GM23338 (cell line): ENCODE measurements around the gene NUP50. TPM values are rescaled to one million over a fixed set of nuclear protein-coding genes. Genes with fewer than 3 reads are reported as not detected.

Experiments used
- ATAC-seq: fragments of 200-7000 bp; cut with Tn5 transposase; 3 replicates; pipeline ENCODE4 v1.9.1; 2020
- DNase-seq: peaks from one replicate; pipeline ENCODE4 v3.0.0-alpha.2; 2015; ENCODE audit warnings: low spot score
- H2AFZ ChIP-seq: fragments of 200-600 bp; sonication (generic); 2 replicates; pipeline ENCODE4 v1.8.0; 2016; ENCODE audit warnings: antibody characterized with exemption, mild to moderate bottlenecking, moderate library complexity
- H3F3A ChIP-seq: fragments of 200-600 bp; sonication (generic); replicated peaks from 2 replicates; pipeline ENCODE4 v1.8.0; 2017; ENCODE audit warnings: antibody characterized with exemption, mixed run types, low read depth
- H3K27ac ChIP-seq: fragments of 200-600 bp; sonication (generic); 2 replicates; pipeline ENCODE4 v1.6.1; 2016; ENCODE audit warnings: low read depth
- H3K27me3 ChIP-seq: fragments of 200-600 bp; sonication (generic); 2 replicates; pipeline ENCODE4 v1.8.0; 2016; ENCODE audit warnings: mild to moderate bottlenecking, mixed run types, moderate library complexity; ENCODE audit not compliant: insufficient read depth
- H3K36me3 ChIP-seq: fragments of 200-600 bp; sonication (generic); 2 replicates; pipeline ENCODE4 v1.8.0; 2016; ENCODE audit warnings: mild to moderate bottlenecking; ENCODE audit not compliant: insufficient read depth
- H3K4me1 ChIP-seq: fragments of 200-600 bp; sonication (generic); 2 replicates; pipeline ENCODE4 v1.8.0; 2016; ENCODE audit warnings: mild to moderate bottlenecking, moderate library complexity; ENCODE audit not compliant: insufficient read depth
- H3K4me2 ChIP-seq: fragments of 200-600 bp; sonication (generic); 2 replicates; pipeline ENCODE4 v1.7.1; 2017; ENCODE audit warnings: mixed run types
- H3K4me3 ChIP-seq: fragments of 200-600 bp; sonication (generic); 2 replicates; pipeline ENCODE4 v1.6.1; 2016; ENCODE audit warnings: mixed run types
- H3K79me2 ChIP-seq: fragments of 200-600 bp; sonication (generic); replicated peaks from 2 replicates; pipeline ENCODE4 v1.8.0; 2017; ENCODE audit warnings: mild to moderate bottlenecking; ENCODE audit not compliant: insufficient read depth
- H3K9me2 ChIP-seq: fragments of 200-600 bp; sonication (generic); 2 replicates; pipeline ENCODE4 v1.8.0; 2017; ENCODE audit not compliant: insufficient read depth
- H4K20me1 ChIP-seq: fragments of 200-600 bp; sonication (generic); replicated peaks from 2 replicates; pipeline ENCODE4 v1.8.0; 2017; ENCODE audit warnings: mild to moderate bottlenecking; ENCODE audit not compliant: insufficient read depth
- H3K27ac Mint-ChIP-seq: 2 replicates; pipeline ENCODE4 v1.8.0; 2020; ENCODE audit warnings: inconsistent platforms, mild to moderate bottlenecking, moderate library complexity, mixed read lengths
- H3K27me3 Mint-ChIP-seq: 3 replicates; pipeline ENCODE4 v1.8.0; 2022; ENCODE audit warnings: low read depth, mild to moderate bottlenecking, moderate library complexity, mixed read lengths, inconsistent platforms; ENCODE audit not compliant: insufficient read depth, poor library complexity
- H3K36me3 Mint-ChIP-seq: 3 replicates; pipeline ENCODE4 v1.8.0; 2021; ENCODE audit warnings: low read depth, mild to moderate bottlenecking, inconsistent platforms, moderate library complexity, mixed read lengths
- H3K4me1 Mint-ChIP-seq: 3 replicates; pipeline ENCODE4 v1.8.0; 2020; ENCODE audit warnings: mild to moderate bottlenecking, inconsistent platforms, mixed read lengths
- H3K4me3 Mint-ChIP-seq: 3 replicates; pipeline ENCODE4 v1.8.0; 2021; ENCODE audit warnings: moderate library complexity, mild to moderate bottlenecking, inconsistent platforms, mixed read lengths
- H3K9me3 Mint-ChIP-seq: 3 replicates; pipeline ENCODE4 v1.8.0; 2020; ENCODE audit warnings: moderate library complexity, mild to moderate bottlenecking, inconsistent platforms, mixed read lengths
- CREB1 ChIP-seq: fragments of 250-450 bp; sonication (Bioruptor Pico); IDR thresholded peaks from 2 replicates; pipeline ENCODE4 v1.5.0; 2020; ENCODE audit warnings: low read depth, mild to moderate bottlenecking, moderate library complexity
- CTCF ChIP-seq, 2 experiments: fragments of 200-600 bp in 1 of 2; sonication (generic) in 1 of 2; conservative IDR thresholded peaks; 2 replicates each; pipeline versions ENCODE4 v1.5.1 to v1.6.1; 2016 to 2017; ENCODE audit warnings: antibody characterized with exemption in 2 of 2, low read depth in 2 of 2, mild to moderate bottlenecking in 2 of 2, moderate library complexity in 1 of 2
- ETS1 ChIP-seq: IDR thresholded peaks from 2 replicates; pipeline ENCODE4 v1.6.1; 2016; ENCODE audit warnings: antibody characterized with exemption
- EZH2 ChIP-seq: fragments of 200-600 bp; sonication (generic); IDR thresholded peaks from one replicate; pipeline ENCODE4 v1.8.0; 2017; ENCODE audit warnings: antibody characterized with exemption, mild to moderate bottlenecking, low read depth; ENCODE audit not compliant: unreplicated experiment
- NANOG ChIP-seq: IDR thresholded peaks from 2 replicates; pipeline ENCODE4 v1.6.1; 2016; ENCODE audit warnings: antibody characterized with exemption, borderline replicate concordance
- POLR2AphosphoS5 ChIP-seq: IDR thresholded peaks from 2 replicates; pipeline ENCODE4 v1.6.1; 2016; ENCODE audit warnings: antibody characterized with exemption, low read depth
- REST ChIP-seq: IDR thresholded peaks from one replicate; pipeline ENCODE4 v1.6.1; 2018; ENCODE audit warnings: antibody characterized with exemption; ENCODE audit not compliant: unreplicated experiment
- STAT1 ChIP-seq: IDR thresholded peaks from one replicate; pipeline ENCODE4 v1.6.1; 2016; ENCODE audit warnings: antibody characterized with exemption; ENCODE audit not compliant: unreplicated experiment
- ZNF114 ChIP-seq: fragments of 250-450 bp; sonication (Bioruptor Pico); IDR thresholded peaks from 2 replicates; pipeline ENCODE4 v1.5.0; 2020; ENCODE audit warnings: mild to moderate bottlenecking, moderate library complexity
- ZNF331 ChIP-seq: fragments of 250-450 bp; sonication (Bioruptor Pico); IDR thresholded peaks from 2 replicates; pipeline ENCODE4 v1.5.0; 2020; ENCODE audit warnings: low read depth, mild to moderate bottlenecking, moderate library complexity
- polyA plus RNA-seq: library from polyadenylated mRNA; unstranded; fragments of >200 nt; fragmentation: Nextera tagmentation; extraction: Ambion mirVana; gene quantifications from 2 replicates; pipeline ENCODE4 v1.2.1, GENCODE V29; 2016
- total RNA-seq: library from RNA; depleted of rRNA; stranded (reverse); fragments of >200 nt; shearing (Covaris generic); gene quantifications from 2 replicates; pipeline ENCODE4 v1.2.3, GENCODE V29; 2014

Gene NUP50
- total and polyA plus RNA-seq, 2 experiments from 2014 or later = 45.9 to 96.6 TPM

GRCh38 chr22:45172881-45173585, 9.3 kb downstream of the NUP50 start (continued):
- TF ChIP-seq REST (no peak), CREB1 (CRISPR knock-in tag) (no peak), CTCF (conservative IDR thresholded peaks at IDR 0.05; ENCODE audit: low read depth in 2 of 2) (no peak)

GRCh38 chr22:45179276-45180049, 15.7 kb downstream of the NUP50 start:
- peaks cover 98% of the 10 kb centered on the region for H3K36me3 Mint-ChIP-seq
- peak overlapping the region; percentile 82; the same call in 1 of the 2 replicates for H3K27ac Mint-ChIP-seq
- H3K36me3 ChIP-seq = peaks cover 52% of the 10 kb centered on the region

GRCh38 chr22:45180146-45180679, 16.5 kb downstream of the NUP50 start:
- Mint-ChIP-seq H3K9me3 (no peaks in the 10 kb centered on the region), H3K4me3 (no peak overlapping the region; the same call in 2 of the 3 replicates), H3K4me1 (peaks cover 35% of the 10 kb centered on the region), H3K27me3 (no peaks in the 10 kb centered on the region), H3K36me3 (peaks cover 98% of the 10 kb centered on the region), H3K27ac (peak overlapping the region; percentile 82)
- Histone ChIP-seq H3K27me3 (no peaks in the 10 kb centered on the region), H3K4me1 (peaks cover 18% of the 10 kb centered on the region), H3K4me3 (no peak overlapping the region), H2AFZ (no peak overlapping the region), H3K36me3 (peaks cover 46% of the 10 kb centered on the region), H4K20me1 (peaks cover 16% of the 10 kb centered on the region), H3F3A (no peaks in the 10 kb centered on the region), H3K27ac (peak overlapping the region; percentile 22; the same call in 1 of the 2 replicates), H3K9me2 (no peaks in the 10 kb centered on the region), H3K4me2 (0 out of 2 replicates have a peak overlapping the region, but pooled peaks have one; percentile 20), H3K79me2 (peaks cover 54% of the 10 kb centered on the region)
- DNase-seq (no peak), ATAC-seq (no peak)
- TF ChIP-seq NANOG (no peak), ZNF331 (CRISPR knock-in tag) (no peak), STAT1 (no peak), ETS1 (no peak), ZNF114 (CRISPR knock-in tag) (no peak), CTCF (conservative IDR thresholded peaks at IDR 0.05; ENCODE audit: low read depth in 2 of 2) (no peak), POLR2AphosphoS5 (no peak), EZH2 (no peak)

More at GRCh38 chr22:45179276-45180049, 15.7 kb downstream of the NUP50 start:
- ATAC-seq = no peak
- Histone ChIP-seq H3K79me2 (peaks cover 61% of the 10 kb centered on the region), H3K27ac (peak overlapping the region; percentile 22; the same call in 1 of the 2 replicates), H4K20me1 (peaks cover 21% of the 10 kb centered on the region), H3F3A (no peaks in the 10 kb centered on the region), H3K27me3 (no peaks in the 10 kb centered on the region), H2AFZ (no peak overlapping the region), H3K4me1 (peaks cover 18% of the 10 kb centered on the region), H3K9me2 (no peaks in the 10 kb centered on the region), H3K4me2 (no peak overlapping the region), H3K4me3 (no peak overlapping the region)
- Mint-ChIP-seq H3K4me3 (no peak overlapping the region), H3K27me3 (no peaks in the 10 kb centered on the region), H3K9me3 (no peaks in the 10 kb centered on the region), H3K4me1 (peaks cover 35% of the 10 kb centered on the region)
- DNase-seq = no peak
- TF ChIP-seq ZNF331 (CRISPR knock-in tag) = no peak
